Measurements from ENCODE around the gene LRRC30. TPM values are rescaled to one million over a fixed set of nuclear protein-coding genes. Genes with fewer than 3 reads are reported as not detected.

The LRRC30 gene
- total RNA-seq, 2 experiments from 2014 or later = not detected

DNA sequence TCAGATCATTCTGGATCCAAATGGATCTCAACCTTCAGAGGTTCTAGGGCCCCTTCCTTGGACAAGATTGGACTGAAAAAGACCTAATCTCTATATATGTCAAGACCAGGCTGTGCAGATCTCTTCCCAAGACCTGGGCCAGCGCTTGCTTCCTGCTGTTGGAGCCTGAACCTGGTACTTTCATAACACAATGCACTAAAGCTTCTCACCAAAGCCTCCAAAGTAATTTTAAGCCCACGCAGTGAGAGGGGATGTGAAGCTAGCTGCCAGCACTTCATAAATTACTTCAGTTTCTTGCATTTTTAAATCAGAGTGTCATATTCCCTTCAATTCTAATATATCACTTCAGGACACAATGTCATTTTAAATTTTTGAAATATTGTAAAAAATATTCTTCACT is 50.7 kb downstream of the LRRC30 start:
- POLR2A ChIA-PET = no interaction called here

More for the DNA sequence above, 50.7 kb downstream of the LRRC30 start:
- no TSS peak for BruUV-seq (replicated peaks)
- no peaks in the 10 kb centered on the region for H3K4me1 ChIP-seq (ENCODE audit: insufficient read depth, low read length, poor library complexity, severe bottlenecking)
- H3K4me2 ChIP-seq (ENCODE audit: low read length) = no peak overlapping the region
- no peaks in the 10 kb centered on the region for H3K36me3 ChIP-seq (ENCODE audit: insufficient read depth, low read length)
- no peak overlapping the region for H2AFZ ChIP-seq (ENCODE audit: low read length)
- no peaks in the 10 kb centered on the region for H3K9me3 ChIP-seq (ENCODE audit: low read length)
- no peaks in the 10 kb centered on the region for H4K20me1 ChIP-seq (ENCODE audit: insufficient read depth, low read length)
- no peak overlapping the region for H3K27ac ChIP-seq (ENCODE audit: low read depth, low read length, poor library complexity, severe bottlenecking)
- no peaks in the 10 kb centered on the region for H3K9me2 ChIP-seq (ENCODE audit: insufficient read depth, low read length)
- no peaks in the 10 kb centered on the region for H3K79me2 ChIP-seq (ENCODE audit: insufficient read depth, low read depth, low read length)
- no peak for DNase-seq (ENCODE audit: low spot score)
- no peak for TF ChIP-seq EZH2phosphoT487 (IDR thresholded peaks at IDR 0.05; ENCODE audit: borderline replicate concordance, low read depth, low read length)
- TF ChIP-seq, protein P1, sequence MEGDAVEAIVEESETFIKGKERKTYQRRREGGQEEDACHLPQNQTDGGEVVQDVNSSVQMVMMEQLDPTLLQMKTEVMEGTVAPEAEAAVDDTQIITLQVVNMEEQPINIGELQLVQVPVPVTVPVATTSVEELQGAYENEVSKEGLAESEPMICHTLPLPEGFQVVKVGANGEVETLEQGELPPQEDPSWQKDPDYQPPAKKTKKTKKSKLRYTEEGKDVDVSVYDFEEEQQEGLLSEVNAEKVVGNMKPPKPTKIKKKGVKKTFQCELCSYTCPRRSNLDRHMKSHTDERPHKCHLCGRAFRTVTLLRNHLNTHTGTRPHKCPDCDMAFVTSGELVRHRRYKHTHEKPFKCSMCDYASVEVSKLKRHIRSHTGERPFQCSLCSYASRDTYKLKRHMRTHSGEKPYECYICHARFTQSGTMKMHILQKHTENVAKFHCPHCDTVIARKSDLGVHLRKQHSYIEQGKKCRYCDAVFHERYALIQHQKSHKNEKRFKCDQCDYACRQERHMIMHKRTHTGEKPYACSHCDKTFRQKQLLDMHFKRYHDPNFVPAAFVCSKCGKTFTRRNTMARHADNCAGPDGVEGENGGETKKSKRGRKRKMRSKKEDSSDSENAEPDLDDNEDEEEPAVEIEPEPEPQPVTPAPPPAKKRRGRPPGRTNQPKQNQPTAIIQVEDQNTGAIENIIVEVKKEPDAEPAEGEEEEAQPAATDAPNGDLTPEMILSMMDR (conservative IDR thresholded peaks at IDR 0.05; ENCODE audit: low read length) = no peak
- CTCF ChIA-PET (ENCODE audit: unreplicated experiment) = no interaction called here
- intact Hi-C loops (cut with micrococcal nuclease; ENCODE audit: unreplicated experiment) = no loop called here
- no peak overlapping the region for H3K4me3 ChIP-seq (ENCODE audit: low read depth, low read length, poor library complexity, severe bottlenecking)

Other genes with a start within 250 kb of the LRRC30 start
- not detected in 2 replicates for gene LAMA1, start 113.3 kb upstream of the LRRC30 start, total RNA-seq (2014; rRNA removed; shearing (Covaris generic))
- gene LAMA1, start 113.3 kb upstream of the LRRC30 start, total RNA-seq (2022) = not detected in 2 replicates

All from OCI-LY7 (cell line).